DMS79 (cell line): ENCODE results near the gene BMPER.
"Not testable (repeated sequence)": the region's sequence is repeated elsewhere in the genome, so short reads cannot be mapped to it uniquely, and the experiment has no call there.

Source experiments
- DNase-seq: peaks from one replicate; lab custom pipeline; 2025; lab: John Stamatoyannopoulos, UW

Gene BMPER

GRCh38 chr7:34138483-34138882 is 233.1 kb downstream of the BMPER start:
- no peak for DNase-seq

- DNase-seq: no peak
Observed at GRCh38 chr7:34139086-34139485, 233.7 kb downstream of the BMPER start.

GRCh38 chr7:34140066-34140465 is 234.7 kb downstream of the BMPER start:
- no peak for DNase-seq

GRCh38 chr7:34143402-34143801 is 238.1 kb downstream of the BMPER start:
- no peak for DNase-seq

GRCh38 chr7:34145603-34146002 is 240.3 kb downstream of the BMPER start:
- DNase-seq: no peak

GRCh38 chr7:34153656-34154270 is 248.4 kb downstream of the BMPER start:
- no peak for DNase-seq

- no peak for DNase-seq
Observed at GRCh38 chr7:34155220-34155908, 250.0 kb downstream of the BMPER start.

- DNase-seq: no peak
Observed at GRCh38 chr7:34156336-34156735, 251.0 kb downstream of the BMPER start.

GRCh38 chr7:34157137-34157536 is 251.8 kb downstream of the BMPER start:
- no peak for DNase-seq

GRCh38 chr7:34158368-34159153 is 253.2 kb downstream of the BMPER start:
- DNase-seq: no peak

GRCh38 chr7:34160261-34160752 is 255.0 kb downstream of the BMPER start:
- DNase-seq: no peak

GRCh38 chr7:34162027-34162565 is 256.8 kb downstream of the BMPER start:
- DNase-seq: no peak

GRCh38 chr7:34162677-34163076 is 257.3 kb downstream of the BMPER start:
- DNase-seq: no peak

- DNase-seq: no peak
Observed at GRCh38 chr7:34163956-34164355, 258.6 kb downstream of the BMPER start.

- no peak for DNase-seq
Observed at GRCh38 chr7:34165466-34165865, 260.1 kb downstream of the BMPER start.

GRCh38 chr7:34165927-34166550 is 260.7 kb downstream of the BMPER start:
- no peak for DNase-seq

- no peak for DNase-seq
Observed at GRCh38 chr7:34168013-34168412, 262.7 kb downstream of the BMPER start.

GRCh38 chr7:34174688-34175616 is 269.6 kb downstream of the BMPER start:
- not testable (repeated sequence) for DNase-seq

GRCh38 chr7:34175837-34176236 is 270.5 kb downstream of the BMPER start:
- DNase-seq: no peak

GRCh38 chr7:34177476-34177875 is 272.1 kb downstream of the BMPER start:
- no peak for DNase-seq
